ENCODE measurements around the gene SORBS1. TPM values are rescaled to one million over a fixed set of nuclear protein-coding genes. Genes with fewer than 3 reads are reported as not detected.

Gene SORBS1
- 0.28 and 0.54 TPM in 2 replicates for total RNA-seq

DNA sequence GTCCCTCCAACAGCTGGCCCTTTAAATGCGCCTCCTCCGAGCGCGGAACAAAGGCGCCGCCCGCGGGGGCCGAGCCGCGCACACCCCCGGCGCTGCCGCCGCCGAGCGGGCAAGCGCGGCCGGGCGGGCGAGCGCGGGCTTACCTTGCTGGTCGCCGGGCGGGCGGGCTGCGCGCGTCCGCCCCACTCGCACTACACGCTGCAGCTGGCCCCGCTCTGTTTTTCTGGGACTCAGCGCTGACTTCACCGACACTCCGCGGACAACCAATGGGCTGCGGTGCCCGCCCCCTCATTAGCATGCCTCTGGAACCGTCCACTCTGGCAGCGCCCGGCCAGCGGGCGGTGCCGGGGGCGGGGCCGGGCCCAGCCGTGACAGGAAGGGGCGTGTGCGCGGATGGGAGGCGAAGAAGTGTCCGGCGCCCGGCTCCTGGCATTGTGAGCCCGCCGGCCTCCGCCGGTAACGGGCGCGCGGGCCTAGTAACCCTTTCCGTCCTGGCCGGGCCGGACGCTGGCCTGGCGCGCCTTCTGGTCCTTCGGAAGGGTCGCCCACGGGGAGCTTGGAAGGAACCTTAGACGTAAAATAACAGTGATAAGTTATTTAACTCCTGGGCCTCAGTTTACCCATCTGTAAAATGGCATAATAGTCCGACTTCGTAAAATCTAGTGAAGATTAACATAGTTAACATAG lies at the start of gene SORBS1:
SORBS1 (minus strand) TSS at position 195 of the 687 bp plus-strand sequence. CDS start 120,236 bp downstream, outside the sequence.

DNA sequence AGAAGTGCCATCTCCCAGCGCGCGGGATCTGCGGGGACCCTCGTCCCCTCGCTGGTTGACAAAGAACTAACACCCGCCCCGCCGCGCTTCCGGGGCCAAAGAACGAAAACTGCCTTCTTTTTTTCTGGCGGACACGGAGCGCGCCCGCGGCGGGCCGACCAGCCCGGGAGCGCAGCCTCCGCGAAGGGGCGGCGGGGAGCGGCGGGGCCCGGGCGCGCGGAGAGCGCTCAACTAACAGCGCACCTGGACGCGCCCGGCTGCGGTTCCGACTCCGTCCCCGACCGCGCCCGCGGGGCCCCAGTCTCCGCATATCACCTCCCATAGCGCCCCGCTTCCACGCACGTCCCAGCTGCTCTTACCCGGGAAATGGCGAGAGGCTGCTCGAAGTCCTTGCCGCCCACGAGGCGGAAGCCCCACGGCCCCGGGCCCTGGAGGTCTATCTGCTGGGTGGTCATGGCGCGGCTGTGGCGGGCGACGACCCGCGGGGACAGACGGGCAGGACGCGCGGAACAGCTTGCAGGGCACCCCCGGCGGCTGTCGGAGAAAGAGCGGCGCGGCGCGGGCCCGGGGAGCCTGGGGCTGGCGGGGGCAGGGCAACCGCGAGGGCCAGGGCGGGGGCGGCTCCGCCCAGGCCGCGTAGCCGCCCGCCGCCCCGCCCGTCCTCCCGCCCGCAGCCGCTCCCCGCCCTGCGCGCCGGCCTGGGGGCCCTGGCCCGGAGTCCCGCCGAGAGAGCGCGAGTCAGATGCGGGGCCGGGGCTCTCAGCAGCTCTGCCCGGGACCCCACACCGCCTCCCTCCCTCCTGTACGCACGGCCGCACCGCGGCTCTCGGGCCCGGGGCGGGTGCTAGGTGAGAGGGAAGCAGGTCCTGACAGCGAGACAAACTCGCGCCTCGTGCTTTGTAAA lies 270.5 kb downstream of the SORBS1 start, which contains the start of gene PDLIM1:
PDLIM1 (minus strand) TSS at position 543 of the 904 bp plus-strand sequence; CDS start at position 455, 88 bp downstream.

Other genes with a start within 250 kb of the SORBS1 start
- gene ALDH18A1, start 95.3 kb upstream of the SORBS1 start, total RNA-seq, result 85.0 and 113 TPM in 2 replicates
- 19.8 and 21.6 TPM in 2 replicates for gene TCTN3, start 132.6 kb upstream of the SORBS1 start, total RNA-seq
- gene ENTPD1, start 194.8 kb upstream of the SORBS1 start, total RNA-seq, result 2.1 and 3.3 TPM in 2 replicates